DMS153 (cell line): Measurements from ENCODE around the gene FRMD4B.
A peak's percentile ranks its signal among the peaks of the same experiment; 100 is the strongest.

Source experiments
- DNase-seq: peaks from one replicate; lab custom pipeline; 2025; lab: John Stamatoyannopoulos, UW

The FRMD4B gene

DNA sequence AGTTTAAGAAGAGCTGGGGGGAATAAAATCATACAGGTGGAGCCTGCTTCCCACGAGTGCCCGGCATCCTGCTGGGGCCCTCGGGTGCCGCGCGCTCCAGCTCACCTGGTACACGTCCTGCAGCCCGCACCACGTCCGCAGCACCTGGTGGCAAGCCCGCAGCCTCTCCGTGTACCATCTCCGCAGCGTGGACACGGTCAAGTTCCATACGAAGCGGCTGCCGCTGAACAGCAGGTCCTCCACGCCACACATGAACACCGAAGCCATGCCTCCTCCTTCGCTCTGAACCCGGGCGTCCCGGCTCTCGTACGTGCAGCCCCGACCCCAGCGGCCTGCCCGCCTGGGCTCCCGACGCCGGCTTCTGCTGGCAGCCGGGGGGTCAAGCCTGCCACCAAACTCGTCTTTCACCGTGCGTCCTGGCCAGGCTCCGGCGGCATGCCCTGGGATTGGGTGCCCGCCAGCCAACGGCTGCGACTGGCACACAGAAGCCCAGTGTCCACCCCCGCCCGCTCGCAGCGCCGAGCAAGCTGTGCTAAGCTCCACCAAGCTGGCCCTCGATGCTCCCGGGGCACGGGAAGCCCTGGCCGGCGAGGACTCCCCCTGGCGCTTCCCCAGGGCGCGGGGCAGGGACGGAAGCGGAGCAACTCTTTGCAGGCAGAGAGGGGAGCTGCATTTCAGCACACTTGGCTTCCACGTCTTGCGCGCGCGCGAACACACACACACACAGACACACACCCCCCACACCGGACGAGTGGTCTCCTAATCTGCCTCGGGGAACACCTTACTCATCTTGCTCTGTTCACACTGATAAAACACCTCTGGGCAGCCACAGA is at the start of gene FRMD4B:
Gene FRMD4B, minus strand, starts transcription at position 366 of the 833 bp plus-strand sequence. Its CDS starts 99 bp downstream, at position 267.
- peak; percentile 1 for DNase-seq

DNA sequence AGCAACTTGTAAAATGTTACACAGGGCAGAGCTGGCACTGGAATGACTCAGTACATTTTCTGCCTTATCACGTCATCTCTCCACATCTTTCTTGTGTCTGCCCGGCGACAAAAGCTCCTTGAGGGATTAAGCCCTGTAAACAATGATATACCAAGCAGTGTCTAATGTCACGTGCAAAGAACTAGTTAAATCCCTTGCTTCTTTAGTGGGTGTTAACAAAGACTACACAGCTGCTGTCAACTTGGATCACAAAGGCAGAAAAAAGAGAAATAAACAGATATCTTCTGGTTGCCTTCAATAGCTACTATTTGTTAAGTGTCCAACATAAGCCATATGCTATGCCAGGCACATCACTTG is 48.1 kb upstream of the FRMD4B start:
- DNase-seq: no peak

DNA sequence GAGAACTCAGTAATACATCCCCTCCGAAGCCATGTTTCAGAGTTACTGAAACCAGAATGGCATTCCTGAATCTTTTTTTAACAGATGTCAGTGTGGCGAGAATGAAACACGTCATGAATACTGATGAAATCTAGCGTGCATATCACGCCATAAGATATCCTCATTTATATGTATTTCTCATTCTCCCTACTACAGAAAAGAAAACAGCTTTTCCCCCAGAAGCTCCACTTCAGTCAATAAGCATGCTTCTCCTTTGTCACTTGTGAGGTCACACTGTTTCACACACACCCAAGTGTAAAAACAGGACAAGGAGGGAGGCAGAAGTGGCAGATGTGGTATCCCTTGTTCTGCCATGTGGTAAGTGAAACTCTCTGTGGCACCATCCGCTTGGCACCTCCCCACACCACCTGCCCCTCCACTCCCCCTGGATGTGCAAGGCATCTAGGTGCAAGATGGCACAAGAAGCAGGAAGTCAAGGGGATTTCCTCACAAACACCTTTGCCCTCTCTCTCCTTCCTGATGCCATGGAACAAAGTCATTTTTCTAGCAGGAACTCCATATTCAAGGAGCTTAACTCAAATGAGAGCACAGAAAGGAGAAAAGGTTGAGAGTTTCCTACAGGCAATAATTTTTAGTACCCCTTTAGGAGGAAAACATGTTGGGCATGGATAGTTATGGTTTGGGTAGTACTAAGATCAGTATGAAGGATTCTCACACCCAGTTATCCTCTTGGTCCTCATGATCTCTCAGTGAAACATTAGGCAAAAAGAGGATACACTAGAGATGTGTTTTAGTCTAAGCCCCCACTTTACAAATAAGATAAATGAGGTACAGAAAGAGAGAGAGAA is 47.5 kb upstream of the FRMD4B start:
- DNase-seq: no peak

DNA sequence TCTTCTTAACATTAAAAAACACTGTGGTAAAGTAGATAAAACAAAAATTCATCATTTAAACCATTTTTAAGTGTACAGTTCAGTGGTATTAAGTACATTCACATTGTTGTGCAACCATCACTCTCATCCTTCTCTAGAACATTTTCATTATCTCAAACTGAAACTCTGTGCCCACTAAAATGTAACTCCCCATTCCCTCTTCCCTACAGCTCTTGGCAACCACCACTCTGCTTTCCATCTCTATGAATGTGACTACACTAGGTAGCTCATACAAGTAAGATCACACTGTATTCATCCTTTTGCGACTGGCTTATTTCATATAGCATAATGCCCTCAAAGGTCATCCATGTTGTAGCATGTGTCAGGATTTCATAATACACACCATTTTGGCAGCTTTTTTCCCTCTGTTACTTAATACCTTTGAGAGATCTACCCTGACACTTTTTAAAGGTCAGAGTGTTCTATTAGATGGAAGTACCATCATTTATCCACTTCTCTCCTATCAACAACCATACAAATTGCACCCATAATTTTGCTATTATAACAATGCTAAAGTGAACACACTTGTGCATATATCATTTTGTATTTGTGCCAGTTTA is 42.9 kb upstream of the FRMD4B start:
- DNase-seq: no peak

DNA sequence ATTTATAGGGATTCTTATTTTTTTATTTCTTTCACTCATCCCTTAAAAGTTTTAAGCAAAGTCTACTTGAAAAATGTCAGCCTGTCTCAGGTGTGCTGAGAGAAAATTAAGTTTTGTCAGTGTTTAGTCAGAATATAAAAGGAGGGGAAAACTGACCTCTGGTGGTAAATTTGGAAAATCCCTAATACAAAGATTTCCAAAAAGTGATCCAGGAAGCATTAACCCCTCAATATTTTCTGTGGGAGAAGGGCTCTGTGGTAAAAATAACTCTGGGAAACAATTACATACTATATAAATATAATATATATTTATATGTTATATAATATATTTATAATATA is 41.0 kb upstream of the FRMD4B start:
- DNase-seq: no peak

DNA sequence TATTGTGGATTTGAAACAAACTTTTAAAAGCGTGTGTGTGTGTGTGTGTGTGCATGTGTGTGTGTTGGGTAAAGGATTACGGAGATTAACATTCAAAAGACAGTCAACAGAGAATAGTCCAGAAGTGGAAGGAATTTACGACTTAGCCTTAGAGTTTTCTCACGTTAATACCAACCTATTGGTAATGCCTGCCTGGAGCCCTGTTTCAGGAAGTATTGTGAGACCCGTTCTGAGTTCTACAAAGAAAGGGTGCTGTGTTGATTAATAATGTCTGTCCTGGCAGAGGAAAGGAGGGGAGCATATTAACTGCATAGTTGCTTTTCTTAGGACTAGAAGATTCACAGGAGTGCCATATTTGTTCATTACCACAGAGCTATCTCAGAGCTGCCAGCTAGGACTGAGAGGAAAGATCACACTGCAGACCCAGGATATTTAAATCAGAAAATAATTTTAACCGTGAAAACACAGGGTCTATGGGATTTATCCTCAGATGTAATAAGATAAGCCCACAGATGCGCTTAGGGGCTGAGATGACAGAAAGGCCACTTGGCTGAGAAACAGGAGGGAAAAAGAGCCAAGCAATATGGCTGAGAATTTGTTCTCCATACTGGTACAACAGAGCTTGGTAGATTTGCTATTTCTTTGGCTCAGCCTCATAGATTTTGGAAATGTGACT is 40.5 kb upstream of the FRMD4B start:
- DNase-seq: no peak

DNA sequence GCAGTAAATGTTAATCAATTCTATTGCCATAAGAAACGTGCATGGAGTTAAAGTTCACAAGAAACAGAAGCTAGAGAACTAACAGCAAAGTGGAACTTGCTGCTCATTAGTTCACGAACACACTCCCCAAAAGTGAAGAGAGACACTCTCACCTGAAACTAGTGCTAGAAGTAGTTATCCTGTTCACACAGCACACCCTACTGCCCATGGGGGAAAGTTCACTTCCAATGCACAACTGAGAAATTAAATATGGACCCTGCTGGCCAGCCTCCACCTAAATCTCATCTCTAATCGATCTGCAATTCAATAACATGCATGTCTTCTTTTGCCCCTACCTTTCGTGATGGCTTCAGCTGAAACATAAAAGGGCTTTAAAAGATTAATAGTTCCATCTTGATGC is 39.4 kb upstream of the FRMD4B start:
- no peak for DNase-seq

DNA sequence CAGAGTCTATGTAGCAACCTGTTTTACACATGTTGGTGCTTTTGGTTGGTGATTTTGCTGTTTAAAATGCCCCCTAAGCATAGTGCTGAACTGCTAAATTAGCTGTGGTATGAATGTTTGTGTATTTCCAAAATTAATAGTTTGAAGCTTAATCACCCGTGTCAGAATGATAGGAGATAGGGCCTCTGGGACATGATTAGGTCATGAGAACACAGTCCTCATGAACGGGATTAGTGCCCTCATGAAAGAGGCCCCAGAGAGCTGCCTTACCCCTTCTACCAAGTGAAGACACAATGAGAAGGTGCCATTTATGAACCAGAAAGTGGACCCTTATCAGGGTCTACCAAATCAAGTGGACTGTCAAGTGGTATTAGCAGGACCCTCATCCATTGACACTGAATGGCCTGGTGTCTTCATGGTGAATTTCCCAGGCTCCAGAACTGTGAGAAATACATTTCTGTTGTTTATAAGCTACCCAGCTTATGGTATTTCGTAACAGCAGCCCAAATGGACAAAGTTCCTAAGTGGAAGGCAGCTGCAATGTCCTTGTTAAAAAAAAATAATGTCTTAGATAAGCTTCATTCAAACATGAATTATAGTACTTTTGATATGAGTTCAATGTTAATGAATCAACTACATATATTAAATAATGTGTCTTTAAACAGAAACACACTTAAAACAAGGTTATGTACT is 37.7 kb upstream of the FRMD4B start:
- DNase-seq: no peak

DNA sequence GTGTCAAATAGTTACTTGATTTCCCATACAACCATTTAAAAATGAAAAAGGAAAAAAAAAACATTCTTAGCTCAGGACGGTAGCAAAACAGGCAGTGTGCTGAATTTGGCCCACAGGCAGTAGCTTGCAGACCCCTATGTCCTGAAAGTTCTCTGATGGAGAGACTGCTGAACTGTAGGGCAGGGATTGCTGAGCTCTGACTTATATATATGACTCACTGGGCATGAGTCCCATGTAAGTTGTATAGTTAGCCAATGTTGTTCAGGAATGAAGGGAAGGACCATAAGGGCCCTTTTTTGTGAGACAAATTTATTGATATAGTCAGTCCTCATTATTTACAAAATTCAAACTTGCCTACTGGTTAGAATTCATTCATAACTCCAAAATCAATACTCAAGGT is 36.9 kb upstream of the FRMD4B start:
- no peak for DNase-seq

DNA sequence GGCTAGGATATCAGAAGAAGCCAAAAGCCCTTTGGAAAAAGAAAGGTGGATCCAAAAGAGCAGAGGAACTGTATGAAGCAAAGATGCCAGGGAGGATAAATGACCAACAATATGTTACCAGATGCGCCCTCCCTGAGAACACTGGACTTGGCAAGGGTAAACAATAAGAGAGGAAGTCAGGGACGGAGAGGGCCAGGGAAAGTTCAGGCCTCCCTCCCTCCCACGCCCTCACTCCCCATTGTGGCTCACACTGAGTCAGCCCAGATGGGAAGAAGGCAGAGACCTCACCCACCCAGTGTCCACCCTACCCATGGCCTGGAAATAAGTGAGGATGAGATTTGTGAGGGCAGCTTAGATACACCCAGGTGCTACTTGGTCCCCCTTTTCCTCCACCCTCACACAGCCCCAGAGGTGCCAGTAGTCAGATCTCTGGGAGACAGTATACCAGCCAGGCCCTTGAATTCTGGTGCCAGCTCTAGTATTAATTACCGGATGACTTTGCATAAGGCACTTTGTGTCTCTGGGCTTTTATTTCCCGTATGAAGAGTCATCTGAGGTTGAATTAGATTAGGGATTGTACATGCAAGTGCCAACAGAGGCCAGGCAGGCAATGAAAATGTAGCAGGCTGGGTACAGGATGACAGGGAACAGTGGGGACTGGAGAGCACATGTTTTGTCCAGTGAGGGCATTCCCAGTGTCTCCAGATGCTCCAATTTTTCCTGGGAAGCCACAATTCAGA is 35.1 kb upstream of the FRMD4B start:
- DNase-seq: no peak

DNA sequence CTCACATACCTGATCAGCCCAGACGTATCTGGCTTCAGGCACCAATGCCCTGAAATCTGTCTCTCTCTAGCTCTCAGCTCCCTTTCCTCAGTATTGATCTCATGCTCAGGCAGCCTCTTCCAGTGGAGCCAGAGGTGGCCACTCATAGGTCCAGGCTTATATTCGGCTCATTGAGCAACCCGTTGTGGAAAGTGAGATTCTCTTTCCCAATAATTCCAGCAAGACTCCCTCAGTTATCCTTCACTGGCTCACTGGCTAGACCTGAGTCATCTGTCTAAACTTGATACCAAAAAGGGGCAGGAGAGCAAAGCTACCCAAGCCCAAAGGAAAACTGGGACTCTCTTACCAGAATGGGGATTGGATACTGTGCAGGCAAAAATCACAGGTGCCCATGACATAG is 33.4 kb upstream of the FRMD4B start:
- DNase-seq: no peak

DNA sequence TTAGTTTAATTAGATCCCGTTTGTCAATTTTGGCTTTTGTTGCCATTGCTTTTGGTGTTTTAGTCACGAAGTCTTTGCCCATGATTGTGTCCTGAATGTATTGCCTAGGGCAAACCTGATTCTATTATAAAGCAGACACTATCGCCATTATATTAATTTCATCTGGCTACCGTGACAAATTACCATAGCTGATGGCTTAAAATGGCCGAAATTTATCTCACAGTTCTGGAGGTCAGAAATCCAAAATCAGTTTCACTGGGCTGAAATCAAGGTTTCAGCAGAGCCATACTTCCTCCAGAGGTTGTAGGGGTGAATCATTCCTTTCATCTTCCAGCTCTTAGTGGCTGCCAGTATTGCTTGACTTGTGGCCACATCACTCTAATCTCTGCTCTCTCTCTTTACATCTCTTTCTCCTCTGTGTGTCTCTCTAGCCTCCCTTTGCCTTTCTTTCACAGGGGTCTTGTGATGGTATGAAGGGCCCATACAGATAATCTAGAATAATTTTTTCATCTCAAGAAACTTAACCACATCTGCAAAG is 31.7 kb upstream of the FRMD4B start:
- no peak for DNase-seq

DNA sequence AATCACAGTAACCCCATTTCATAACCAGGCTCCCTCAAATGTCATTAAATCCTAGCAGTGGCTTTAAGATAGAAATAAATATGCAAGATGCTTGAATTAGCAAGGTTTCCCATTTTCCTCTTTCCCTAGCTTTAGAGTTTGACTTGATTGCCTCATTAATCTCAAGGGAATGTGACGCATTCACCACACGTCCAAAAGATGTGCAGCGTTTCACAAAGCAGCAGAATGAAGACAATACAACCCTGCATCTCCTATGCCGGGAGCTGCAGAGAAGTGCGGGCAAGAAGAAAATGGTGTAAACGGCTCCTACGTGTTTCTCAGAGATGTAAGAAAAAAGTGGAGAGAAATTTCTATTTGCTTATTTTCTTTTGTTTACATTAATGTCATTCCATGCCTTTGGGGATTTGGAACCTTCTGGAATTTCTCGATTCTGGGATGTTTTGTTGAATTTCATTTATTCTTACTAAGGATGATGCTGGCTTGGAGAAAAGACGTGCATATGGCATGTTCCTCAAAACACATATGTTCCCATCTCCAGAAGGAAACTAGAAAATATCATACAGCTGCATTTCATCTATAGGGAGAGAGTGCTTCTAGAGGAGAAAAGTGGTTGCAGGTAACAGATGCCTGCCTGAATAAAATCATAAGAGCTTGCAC is 27.8 kb upstream of the FRMD4B start:
- no peak for DNase-seq

DNA sequence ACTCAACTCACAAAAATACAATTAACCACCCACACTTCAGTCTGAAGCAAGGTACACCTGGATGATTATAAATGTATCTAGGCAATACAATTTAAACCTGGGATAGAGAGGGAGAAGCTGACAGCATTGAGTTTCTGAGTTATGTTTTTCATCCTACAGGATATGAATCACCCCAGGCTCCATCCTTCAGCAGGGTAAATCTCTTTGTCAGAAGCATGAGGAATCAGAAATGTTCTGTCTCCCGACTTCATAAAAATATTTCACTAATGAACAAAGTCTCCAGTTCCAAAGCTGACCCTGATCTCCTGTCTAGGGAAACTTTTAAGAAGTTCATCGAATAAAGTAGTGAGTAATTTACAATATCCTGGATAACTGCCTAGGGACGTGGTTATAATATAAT is 25.5 kb upstream of the FRMD4B start:
- DNase-seq: no peak

DNA sequence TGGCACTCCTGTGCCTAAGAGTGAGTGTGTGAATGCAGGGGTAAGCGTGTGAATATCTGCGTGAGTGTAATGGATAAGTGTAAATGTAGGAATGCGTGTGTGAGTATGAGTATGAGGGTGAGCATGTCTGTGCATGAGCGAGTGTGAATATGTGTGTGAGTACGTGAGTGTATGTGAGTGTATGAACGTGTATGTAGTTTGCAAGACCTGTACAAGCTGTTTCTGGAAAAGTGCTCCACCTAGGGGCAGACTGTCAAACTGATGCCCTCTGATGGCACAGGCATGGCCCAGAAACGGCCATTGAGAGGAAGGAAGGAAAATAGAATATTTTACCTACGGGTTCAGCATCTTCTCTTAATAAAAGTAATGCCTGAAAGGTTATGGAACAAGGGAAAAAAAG is 24.4 kb upstream of the FRMD4B start:
- no peak for DNase-seq

DNA sequence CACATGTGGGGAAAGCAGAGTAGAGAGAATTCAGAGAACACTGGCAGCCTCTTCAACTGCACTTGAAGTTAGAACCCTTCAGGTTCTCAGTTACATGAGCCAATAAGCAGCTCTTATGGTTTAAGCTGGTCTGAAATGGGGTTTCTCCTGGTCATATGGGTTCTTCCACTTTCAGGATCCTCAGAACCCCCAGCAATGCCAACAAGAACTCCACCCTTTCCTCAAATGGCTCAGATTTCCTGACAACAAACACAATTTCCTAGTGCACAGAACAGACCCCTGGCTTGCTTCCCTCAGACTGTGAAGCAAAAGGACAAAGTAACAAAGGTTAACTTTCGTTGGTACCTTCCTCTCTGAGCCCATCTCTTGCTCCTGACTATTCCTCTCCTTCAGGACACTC is 23.9 kb upstream of the FRMD4B start:
- no peak for DNase-seq

DNA sequence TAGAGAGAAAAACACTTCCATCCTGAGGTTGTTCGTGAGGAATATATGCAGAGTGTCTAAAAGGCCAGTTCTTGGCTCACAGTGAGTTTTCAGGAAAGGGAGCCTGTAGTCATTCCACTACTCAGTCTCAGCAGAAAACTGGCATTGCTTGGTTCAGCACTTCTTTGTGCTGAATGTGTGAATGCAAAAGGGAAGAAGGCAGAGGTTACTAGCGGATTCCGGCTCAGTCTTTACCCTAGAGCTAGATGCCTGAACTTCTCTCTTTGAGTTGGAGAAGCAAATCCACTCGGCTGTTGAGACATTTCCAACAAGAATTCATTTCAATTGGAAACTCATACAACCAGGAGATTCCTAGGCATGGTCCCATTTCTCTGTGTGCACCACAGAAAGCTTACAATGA is 23.1 kb upstream of the FRMD4B start:
- no peak for DNase-seq

DNA sequence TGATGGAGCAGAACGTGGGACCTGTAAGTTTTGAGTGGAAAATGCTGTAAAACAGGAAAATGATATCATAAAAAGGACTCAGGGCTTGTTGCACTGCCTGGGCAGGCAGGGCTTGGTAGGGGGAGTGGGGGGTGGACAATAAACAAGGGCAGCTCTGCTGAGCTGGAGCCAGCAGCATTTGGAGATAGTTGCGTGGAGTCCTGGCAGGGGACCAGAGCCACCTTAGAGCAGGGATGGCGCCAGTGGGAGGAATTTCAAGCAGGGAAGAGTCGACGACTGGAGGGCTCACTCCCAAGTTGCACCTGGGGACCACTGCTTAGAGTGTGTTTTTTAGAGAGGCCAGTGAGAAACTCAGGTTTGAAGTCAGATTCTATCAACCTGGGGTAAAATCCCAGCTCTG is 22.7 kb upstream of the FRMD4B start:
- no peak for DNase-seq

DNA sequence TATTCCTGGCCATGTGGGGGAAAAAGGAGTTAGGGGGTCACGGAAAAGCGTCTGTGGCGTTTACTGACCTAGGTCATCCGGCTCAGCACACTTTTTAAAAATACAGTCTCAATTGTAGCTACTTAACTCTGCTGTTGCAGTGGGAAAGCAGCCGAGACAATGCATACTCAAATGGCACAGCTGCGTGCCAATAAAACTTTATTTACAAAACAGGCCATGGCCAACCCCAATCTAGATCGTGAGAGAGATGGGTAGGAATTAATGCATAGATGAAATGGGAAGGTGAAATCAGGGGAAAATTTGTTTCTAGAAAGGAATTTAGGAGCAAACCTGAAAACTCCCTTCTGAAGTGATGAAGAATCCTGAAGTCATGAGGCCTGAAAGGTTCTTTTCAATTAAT is 22.0 kb upstream of the FRMD4B start:
- no peak for DNase-seq

DNA sequence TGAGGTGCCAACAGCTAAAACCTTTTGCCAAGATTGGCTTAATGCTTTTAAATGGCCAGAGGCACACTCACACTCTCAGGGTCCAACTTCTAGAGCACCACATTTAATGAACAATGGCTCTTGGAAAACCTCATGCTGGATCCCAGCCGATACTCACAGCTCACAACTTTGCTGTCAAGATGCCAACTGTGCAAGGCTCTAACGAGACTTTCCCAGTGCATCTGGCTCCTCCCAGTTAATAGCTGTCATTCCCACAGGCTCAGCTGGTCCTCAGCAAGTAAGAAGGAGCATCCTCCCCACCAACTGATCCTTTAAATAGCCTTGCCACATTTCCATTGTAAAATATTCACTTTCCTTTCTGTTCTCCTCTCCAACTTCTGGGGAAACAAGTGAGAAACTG is 20.3 kb upstream of the FRMD4B start:
- DNase-seq: no peak
